Stomach (tissue), 4 donors: ENCODE measurements around the gene PTPRM.

Experiments used
- CTCF ChIP-seq, 7 experiments: fragments of 450-650 bp in 4 of 7; fragments of 200-600 bp in 3 of 7; sonication (generic) in 3 of 7; IDR thresholded peaks; one replicate each; pipeline ENCODE4 v1.5.1; 2016 to 2019; ENCODE audit warnings: antibody characterized with exemption in 7 of 7, control low read depth in 2 of 7, mild to moderate bottlenecking in 1 of 7
- POLR2AphosphoS5 ChIP-seq, 3 donors: sonication (generic); formaldehyde crosslinking; IDR thresholded peaks; one replicate each; pipeline ENCODE4 v1.6.1; 2016; ENCODE audit warnings: antibody characterized with exemption in 3 of 3

- TF ChIP-seq CTCF (IDR thresholded peaks at IDR 0.05) (no peak), POLR2AphosphoS5 (IDR thresholded peaks at IDR 0.05) (no peak)
These were observed 304.7 kb downstream of the PTPRM start for GRCh38 chr18:7871560-7872456.
